H1 (cell line): ENCODE data around the gene TJP2. TPM values are rescaled to one million over a fixed set of nuclear protein-coding genes. Genes with fewer than 3 reads are reported as not detected.
A peak's percentile ranks its signal among the peaks of the same experiment; 100 is the strongest.

Experiments used
- CTCF ChIA-PET: fragments of 300-600 bp; sonication (Branson Sonifier 250); formaldehyde crosslinking; loops from one replicate; lab custom pipeline; 2021; ENCODE audit not compliant: partially characterized antibody; lab: Charles Lee
- POLR2A ChIA-PET: fragments of 300-600 bp; sonication (Branson Sonifier 250); formaldehyde crosslinking; loops from one replicate; lab custom pipeline; 2021; ENCODE audit warnings: inconsistent platforms; ENCODE audit not compliant: partially characterized antibody; lab: Charles Lee
- DNase-seq, 2 experiments: peaks; one replicate each; pipeline versions ENCODE4 v3.0.0 to v3.0.0-alpha.2; 2010 to 2022; ENCODE audit warnings: low spot score in 2 of 2, low read depth in 1 of 2, mixed read lengths in 1 of 2
- FAIRE-seq: peaks from 2 replicates; lab custom pipeline; 2011; peaks lifted over from hg19 to GRCh38; lab: Jason Lieb, UNC
- H2AFZ ChIP-seq: 2 replicates; pipeline ENCODE4 v1.8.1; 2012; ENCODE audit warnings: low read length, inconsistent platforms
- H2AK5ac ChIP-seq: 2 replicates; pipeline ENCODE4 v1.6.1; 2013; ENCODE audit warnings: low read depth, low read length
- H2BK120ac ChIP-seq: replicated peaks from 2 replicates; pipeline ENCODE3; 2013; ENCODE audit warnings: low read depth, low read length, inconsistent platforms
- H2BK12ac ChIP-seq: 2 replicates; pipeline ENCODE4 v1.6.1; 2013; ENCODE audit warnings: low read depth, low read length
- H2BK15ac ChIP-seq: 2 replicates; pipeline ENCODE4 v1.6.1; 2013; ENCODE audit warnings: low read length
- H2BK20ac ChIP-seq: 2 replicates; pipeline ENCODE4 v1.6.1; 2013; ENCODE audit warnings: low read length
- H2BK5ac ChIP-seq: 2 replicates; pipeline ENCODE4 v1.6.1; 2013; ENCODE audit warnings: low read depth, low read length
- H3K14ac ChIP-seq: 2 replicates; pipeline ENCODE4 v1.6.1; 2013; ENCODE audit warnings: inconsistent platforms; ENCODE audit not compliant: insufficient read length
- H3K18ac ChIP-seq: 2 replicates; pipeline ENCODE4 v1.6.1; 2013; ENCODE audit warnings: low read length; ENCODE audit errors: extremely low read depth
- H3K23ac ChIP-seq: 2 replicates; pipeline ENCODE4 v1.6.1; 2013; ENCODE audit warnings: inconsistent platforms; ENCODE audit not compliant: insufficient read length
- H3K23me2 ChIP-seq: 2 replicates; pipeline ENCODE4 v1.6.1; 2013; ENCODE audit warnings: low read depth, low read length
- H3K27ac ChIP-seq: 2 replicates; pipeline ENCODE4 v1.6.1; 2011; ENCODE audit warnings: low read depth, low read length, inconsistent platforms
- H3K27me3 ChIP-seq, 4 experiments: replicated peaks in 1 of 4; 1 replicate in 1 of 4; 2 replicates in 3 of 4; pipeline versions ENCODE4 v1.6.1 to v1.8.1; 2011 to 2013; ENCODE audit warnings: low read length in 3 of 4, mild to moderate bottlenecking in 3 of 4, inconsistent platforms in 2 of 4, mixed read lengths in 2 of 4, moderate library complexity in 1 of 4; ENCODE audit not compliant: control insufficient read depth in 3 of 4, insufficient read depth in 3 of 4; ENCODE audit errors: extremely low read depth in 1 of 4
- H3K36me3 ChIP-seq, 4 experiments: 2 replicates each; pipeline versions ENCODE4 v1.6.1 to v1.8.1; 2011 to 2013; ENCODE audit warnings: mild to moderate bottlenecking in 4 of 4, low read length in 3 of 4, moderate library complexity in 2 of 4, control low read depth in 1 of 4, inconsistent platforms in 1 of 4; ENCODE audit not compliant: insufficient read depth in 4 of 4, control insufficient read depth in 2 of 4
- H3K4ac ChIP-seq: replicated peaks from 2 replicates; pipeline ENCODE3; 2013; ENCODE audit warnings: low read length, low read depth, mixed read lengths, inconsistent platforms; ENCODE audit not compliant: insufficient read length
- H3K4me1 ChIP-seq, 4 experiments: replicated peaks in 1 of 4; 1 replicate in 1 of 4; 2 replicates in 3 of 4; pipeline versions ENCODE4 v1.6.1 to v1.8.1; 2011 to 2013; ENCODE audit warnings: low read length in 3 of 4, inconsistent platforms in 2 of 4, mixed read lengths in 1 of 4; ENCODE audit not compliant: insufficient read depth in 4 of 4, control insufficient read depth in 3 of 4
- H3K4me2 ChIP-seq, 2 experiments: 2 replicates each; pipeline versions ENCODE4 v1.6.1 to v1.8.1; 2011 to 2013; ENCODE audit warnings: low read depth in 2 of 2, low read length in 2 of 2, control low read depth in 1 of 2, inconsistent platforms in 1 of 2, mild to moderate bottlenecking in 1 of 2; ENCODE audit not compliant: insufficient read depth in 1 of 2
- H3K4me3 ChIP-seq, 4 experiments: fragments of 200-600, 300-600 bp in 1 of 4; sonication (generic), shearing (Covaris generic), sonication (Bioruptor Twin) in 1 of 4; 2 replicates each; pipeline versions ENCODE4 v1.5.1 to v1.8.1; 2011 to 2016; ENCODE audit warnings: low read length in 4 of 4, low read depth in 3 of 4, control low read depth in 2 of 4, inconsistent platforms in 2 of 4, mild to moderate bottlenecking in 2 of 4, mixed read lengths in 1 of 4, moderate library complexity in 1 of 4; ENCODE audit not compliant: insufficient read depth in 2 of 4; ENCODE audit errors: extremely low read depth in 1 of 4
- H3K56ac ChIP-seq: replicated peaks from 2 replicates; pipeline ENCODE3; 2013; ENCODE audit warnings: low read depth, mild to moderate bottlenecking, mixed read lengths, low read length, inconsistent platforms; ENCODE audit not compliant: insufficient read length
- H3K79me1 ChIP-seq: 2 replicates; pipeline ENCODE4 v1.6.1; 2013; ENCODE audit warnings: low read depth, low read length, control low read depth
- H3K79me2 ChIP-seq, 2 experiments: 2 replicates each; pipeline versions ENCODE4 v1.6.1 to v1.8.1; 2012 to 2013; ENCODE audit warnings: low read length in 2 of 2, mild to moderate bottlenecking in 2 of 2, inconsistent platforms in 1 of 2; ENCODE audit not compliant: insufficient read depth in 2 of 2, control insufficient read depth in 1 of 2
- H3K9ac ChIP-seq, 4 experiments: replicated peaks in 1 of 4; 1 replicate in 1 of 4; 2 replicates in 3 of 4; pipeline versions ENCODE4 v1.6.1 to v1.8.1; 2011 to 2013; ENCODE audit warnings: low read depth in 3 of 4, low read length in 3 of 4, control low read depth in 2 of 4, mild to moderate bottlenecking in 2 of 4, moderate library complexity in 2 of 4, inconsistent platforms in 1 of 4; ENCODE audit errors: extremely low read depth in 1 of 4
- H3K9me3 ChIP-seq, 2 experiments: 2 replicates each; pipeline versions ENCODE4 v1.6.1 to v1.8.1; 2012 to 2013; ENCODE audit warnings: mild to moderate bottlenecking in 2 of 2, moderate library complexity in 2 of 2, control low read depth in 1 of 2, inconsistent platforms in 1 of 2, low read depth in 1 of 2, low read length in 1 of 2, mixed read lengths in 1 of 2; ENCODE audit not compliant: insufficient read depth in 2 of 2
- H4K20me1 ChIP-seq, 2 experiments: replicated peaks in 1 of 2; 2 replicates each; pipeline versions ENCODE3 to v1.8.1; 2011 to 2013; ENCODE audit warnings: inconsistent platforms in 2 of 2, low read length in 2 of 2, mild to moderate bottlenecking in 1 of 2; ENCODE audit not compliant: insufficient read depth in 2 of 2, control insufficient read depth in 1 of 2
- H4K5ac ChIP-seq: 2 replicates; pipeline ENCODE4 v1.6.1; 2013; ENCODE audit warnings: low read length, low read depth, mixed read lengths, inconsistent platforms; ENCODE audit not compliant: insufficient read length
- H4K8ac ChIP-seq: 2 replicates; pipeline ENCODE4 v1.8.0; 2013; ENCODE audit warnings: mild to moderate bottlenecking, moderate library complexity, low read length, inconsistent platforms; ENCODE audit not compliant: insufficient read depth; ENCODE audit errors: extremely low read depth
- H4K91ac ChIP-seq: replicated peaks from 2 replicates; pipeline ENCODE3; 2013; ENCODE audit warnings: low read length, mixed read lengths, inconsistent platforms; ENCODE audit not compliant: insufficient read length
- GABPA ChIP-seq: IDR thresholded peaks from 2 replicates; pipeline ENCODE4 v1.6.1; 2011; ENCODE audit warnings: mild to moderate bottlenecking, low read length, moderate library complexity, borderline replicate concordance; ENCODE audit not compliant: insufficient read depth
- HDAC6 ChIP-seq: IDR thresholded peaks from one replicate; pipeline ENCODE4 v1.7.1; 2012; ENCODE audit warnings: low read depth, mild to moderate bottlenecking, inconsistent platforms, low read length, moderate library complexity
- JUN ChIP-seq: IDR thresholded peaks from 2 replicates; pipeline ENCODE4 v1.6.1; 2011; ENCODE audit warnings: low read depth, mild to moderate bottlenecking, improper control_type of control experiment, low read length
- SIN3A ChIP-seq, 2 experiments: IDR thresholded peaks in 1 of 2; conservative IDR thresholded peaks in 1 of 2; 2 replicates each; pipeline ENCODE4 v1.6.1; 2011 to 2012; ENCODE audit warnings: low read length in 2 of 2, improper control_type of control experiment in 1 of 2, low read depth in 1 of 2, mild to moderate bottlenecking in 1 of 2
- WGBS, 2 experiments: shearing (Covaris generic) in 1 of 2; methylation state at CpG; one replicate each; pipeline versions ENCODE4 v1.1.6 to v1.1.7; 2013 to 2015; ENCODE audit warnings: low lambda C conversion rate in 2 of 2, mixed read lengths in 2 of 2, inconsistent platforms in 1 of 2, low coverage in 1 of 2, missing lambda C conversion rate in 1 of 2; ENCODE audit not compliant: insufficient replicate concordance in 2 of 2, insufficient coverage in 1 of 2, insufficient read length in 1 of 2; ENCODE audit errors: extremely low coverage in 1 of 2, missing lambda C conversion rate in 1 of 2; 5-methylcytosine and 5-hydroxymethylcytosine counted together
- polyA plus RNA-seq, 7 experiments: library from polyadenylated mRNA; depleted of rRNA in 3 of 7; stranded (reverse) in 5 of 7; unstranded in 2 of 7; fragments of >200 nt in 5 of 7; fragments of 200-250 nt in 2 of 7; gene quantifications; 1 replicate in 5 of 7; 2 replicates in 1 of 7; 4 replicates in 1 of 7; pipeline versions ENCODE4 v1.2.1 to v1.2.3, GENCODE V29; 2011 to 2013; ENCODE audit warnings: missing spikeins in 2 of 7, mixed read lengths in 2 of 7
- total RNA-seq: library from RNA; stranded (reverse); fragmentation: NEBNext Ultra II Directional; extraction: Animal tissue kit (Norgen Biotek cat#: 25700); gene quantifications from 2 replicates; pipeline ENCODE4 v1.2.1, GENCODE V29; 2021

TJP2 gene
- total and polyA plus RNA-seq, 2 of the 8 experiments (the other 6 are each of a cell fraction or from before 2014, with no cell fraction given), result 54.9 to 137 TPM

GRCh38 chr9:69229367-69229766, 55.3 kb downstream of the TJP2 start:
- H2BK5ac ChIP-seq, result 0 out of 2 replicates have a peak overlapping the region, but pooled peaks have one; percentile 18
- ChIA-PET POLR2A (interaction anchor here (0.7 to 1.3 kb wide), 3 partner anchors 15 to 21 kb away, joined by 3 read pairs; no protein-coding TSS in a partner anchor), CTCF (interaction anchor here (0.8 to 2.2 kb wide), 3 partner anchors 8 to 102 kb away, joined by 3 to 6 read pairs (median 4); no protein-coding TSS in a partner anchor)
- H3K4me2 ChIP-seq, result peak overlapping the region in 1 of 2 experiments; percentile 9; a peak in 1 of 4 replicates
- no peak overlapping the region for H3K27ac ChIP-seq
- no peak overlapping the region for H2BK120ac ChIP-seq
- no peak overlapping the region for H3K56ac ChIP-seq
- H4K8ac ChIP-seq, result no peak overlapping the region
- peaks cover 3 to 47% (median 29%) of the 10 kb centered on the region in 4 experiments; a peak in 6 of 8 replicates for H3K36me3 ChIP-seq
- H3K27me3 ChIP-seq, result no peaks in the 10 kb centered on the region
- no peak overlapping the region for H2AK5ac ChIP-seq
- no peak for TF ChIP-seq HDAC6
- no peak for TF ChIP-seq JUN
- TF ChIP-seq GABPA, result no peak
- TF ChIP-seq SIN3A (conservative IDR thresholded peaks at IDR 0.05 in 1 of 2, IDR thresholded peaks at IDR 0.05 in 1 of 2; ENCODE audit: low read depth in 1 of 2, low read length in 2 of 2), result no peak
- H2BK20ac ChIP-seq, result no peak overlapping the region
- H3K9ac ChIP-seq, result no peak overlapping the region
- no peaks in the 10 kb centered on the region; a peak in 1 of 4 replicates for H3K79me2 ChIP-seq
- no peak overlapping the region for H3K4me3 ChIP-seq
- no peak overlapping the region for H2AFZ ChIP-seq
- no peaks in the 10 kb centered on the region for H3K79me1 ChIP-seq
- H4K5ac ChIP-seq, result no peak overlapping the region
- no peak for DNase-seq
- no peak overlapping the region for H3K23ac ChIP-seq
- H2BK15ac ChIP-seq, result no peak overlapping the region
- no peak overlapping the region for H3K18ac ChIP-seq
- peaks cover 2 to 14% (median 10%) of the 10 kb centered on the region in 4 experiments; a peak in 5 of 7 replicates for H3K4me1 ChIP-seq
- FAIRE-seq, result no peak
- 64% methylated on average over 5 of the region's 5 CpGs; no CpG with 5 or more reads in 1 of the 2 experiments for WGBS, 2 experiments
- no peak overlapping the region for H3K4ac ChIP-seq
- H3K14ac ChIP-seq, result no peak overlapping the region
- H4K91ac ChIP-seq, result no peak overlapping the region
- no peak overlapping the region for H2BK12ac ChIP-seq
- H3K23me2 ChIP-seq, result no peaks in the 10 kb centered on the region
- no peaks in the 10 kb centered on the region for H4K20me1 ChIP-seq
- no peaks in the 10 kb centered on the region for H3K9me3 ChIP-seq
